PC-9 (cell line): ENCODE results near the gene BAIAP2. TPM values are rescaled to one million over a fixed set of nuclear protein-coding genes. Genes with fewer than 3 reads are reported as not detected.

Experiments
- BruUV-seq: library from RNA; stranded (reverse); fragments of 400-500 nt; replicated peaks from 2 replicates; lab custom pipeline; 2021; lab: Mats Ljungman, UMichigan
- CTCF ChIA-PET: fragments of 300-600 bp; sonication (Branson Sonifier 250); formaldehyde crosslinking; loops from one replicate; lab custom pipeline; 2022; ENCODE audit warnings: antibody characterized with exemption; lab: Charles Lee
- POLR2A ChIA-PET: fragments of 300-600 bp; sonication (Branson Sonifier 250); formaldehyde crosslinking; loops from one replicate; lab custom pipeline; 2022; ENCODE audit warnings: antibody characterized with exemption; ENCODE audit not compliant: unreplicated experiment; lab: Charles Lee
- DNase-seq, 2 experiments: peaks; one replicate each; pipeline versions ENCODE4 v3.0.0 to v3.0.0-alpha.2; 2015 to 2022; ENCODE audit warnings: mixed read lengths in 1 of 2
- H2AFZ ChIP-seq: fragments of 200-600 bp; sonication (generic); 2 replicates; pipeline ENCODE4 v1.8.1; 2017; ENCODE audit warnings: antibody characterized with exemption
- H3F3A ChIP-seq: fragments of 200-600 bp; sonication (generic); 2 replicates; pipeline ENCODE4 v1.8.1; 2017; ENCODE audit warnings: antibody characterized with exemption, mild to moderate bottlenecking, low read depth; ENCODE audit not compliant: insufficient read depth
- H3K27ac ChIP-seq: fragments of 200-600 bp; sonication (generic); 2 replicates; pipeline ENCODE4 v1.6.1; 2016; ENCODE audit warnings: mixed run types
- H3K27me3 ChIP-seq: fragments of 200-600 bp; sonication (generic); 2 replicates; pipeline ENCODE4 v1.6.1; 2016; ENCODE audit warnings: low read depth, mixed run types; ENCODE audit not compliant: insufficient read depth
- H3K36me3 ChIP-seq: fragments of 200-600 bp; sonication (generic); 2 replicates; pipeline ENCODE4 v1.6.1; 2016; ENCODE audit warnings: low read depth, mixed run types
- H3K4me1 ChIP-seq: fragments of 200-600 bp; sonication (generic); replicated peaks from 2 replicates; pipeline ENCODE4 v1.6.1; 2016; ENCODE audit warnings: mixed run types; ENCODE audit not compliant: insufficient read depth
- H3K4me2 ChIP-seq: fragments of 200-600 bp; sonication (generic); 2 replicates; pipeline ENCODE4 v1.6.1; 2017; ENCODE audit warnings: mixed run types
- H3K4me3 ChIP-seq: fragments of 200-600 bp; sonication (generic); 2 replicates; pipeline ENCODE4 v1.6.1; 2016; ENCODE audit warnings: mixed run types
- H3K79me2 ChIP-seq: fragments of 200-600 bp; sonication (generic); 2 replicates; pipeline ENCODE4 v1.6.1; 2017; ENCODE audit warnings: low read depth, mixed run types
- H3K9me2 ChIP-seq: fragments of 200-600 bp; sonication (generic); 2 replicates; pipeline ENCODE4 v1.8.1; 2017; ENCODE audit warnings: mild to moderate bottlenecking; ENCODE audit not compliant: insufficient read depth
- H3K9me3 ChIP-seq: fragments of 200-600 bp; sonication (generic); 2 replicates; pipeline ENCODE4 v1.8.1; 2016; ENCODE audit warnings: low read depth; ENCODE audit not compliant: insufficient read depth
- H4K20me1 ChIP-seq: fragments of 200-600 bp; sonication (generic); 2 replicates; pipeline ENCODE4 v1.8.1; 2017; ENCODE audit not compliant: insufficient read depth
- EZH2 ChIP-seq: fragments of 200-600 bp; sonication (generic); IDR thresholded peaks from 2 replicates; pipeline ENCODE4 v1.8.0; 2017; ENCODE audit warnings: antibody characterized with exemption, low read depth
- intact Hi-C: fragments of 100-400 bp; cut with micrococcal nuclease; formaldehyde crosslinking; loops from one replicate; pipeline ENCODE4 v1.10.0; 2022; ENCODE audit not compliant: unreplicated experiment
- total RNA-seq: library from RNA; stranded (reverse); gene quantifications from 2 replicates; pipeline ENCODE4 v1.2.3, GENCODE V29; 2021
- TF ChIP-seq, protein P1 (sequence below): fragments of 200-600 bp; sonication (generic); conservative IDR thresholded peaks from 2 replicates; pipeline ENCODE4 v1.6.1; 2017; ENCODE audit warnings: mixed run types, antibody characterized with exemption, mild to moderate bottlenecking, moderate library complexity

The BAIAP2 gene
- total RNA-seq, 1 experiment from 2014 or later, result 125 TPM

DNA sequence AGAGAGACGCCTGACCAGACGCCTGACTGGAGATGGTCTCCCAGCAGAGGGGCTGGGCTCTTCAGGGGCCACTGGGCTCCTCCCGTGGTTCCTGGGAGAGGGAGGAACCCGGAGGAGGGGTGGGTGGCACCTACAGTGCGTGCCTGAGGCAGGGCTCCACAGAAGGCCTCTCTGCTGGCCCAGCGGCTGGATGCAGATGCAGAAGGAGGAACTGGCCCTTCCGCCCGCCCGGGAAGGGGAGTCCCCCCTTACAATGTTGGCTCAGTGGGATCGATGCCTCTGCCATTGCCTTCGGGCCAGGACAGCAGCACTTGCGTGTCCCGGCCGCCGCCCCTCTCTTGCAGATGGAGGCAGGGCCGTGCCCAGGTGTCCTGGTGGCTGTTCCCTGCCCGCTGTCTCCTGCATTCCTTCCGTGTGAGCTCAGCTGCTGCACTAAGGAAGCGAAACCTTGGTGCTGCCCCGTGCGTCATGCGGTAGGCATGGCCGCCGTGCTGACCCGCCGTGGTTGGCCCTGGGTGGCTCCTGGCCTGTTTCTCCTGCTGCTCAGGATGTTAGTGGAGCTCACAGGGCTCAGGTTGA is 15.1 kb downstream of the BAIAP2 start:
- BruUV-seq, result no TSS peak
- peak; percentile 96 to 97 for DNase-seq
- intact Hi-C loops, result loop anchor here (1.0 kb wide), 3 partner anchors 13 to 47 kb away; no protein-coding TSS in a partner anchor
- Histone ChIP-seq H3K27me3 (no peaks in the 10 kb centered on the region), H3K79me2 (peaks cover 67% of the 10 kb centered on the region), H3K4me1 (peaks cover 56% of the 10 kb centered on the region), H3K9me2 (no peaks in the 10 kb centered on the region), H3F3A (peaks cover 21% of the 10 kb centered on the region), H3K36me3 (no peaks in the 10 kb centered on the region), H3K4me2 (peak overlapping the region; percentile 75), H4K20me1 (no peaks in the 10 kb centered on the region), H3K27ac (peak overlapping the region; percentile 87), H3K4me3 (peak overlapping the region; percentile 41; the same call in 1 of the 2 replicates), H3K9me3 (no peaks in the 10 kb centered on the region), H2AFZ (no peak overlapping the region)
- no peak for TF ChIP-seq EZH2
- TF ChIP-seq, protein P1, sequence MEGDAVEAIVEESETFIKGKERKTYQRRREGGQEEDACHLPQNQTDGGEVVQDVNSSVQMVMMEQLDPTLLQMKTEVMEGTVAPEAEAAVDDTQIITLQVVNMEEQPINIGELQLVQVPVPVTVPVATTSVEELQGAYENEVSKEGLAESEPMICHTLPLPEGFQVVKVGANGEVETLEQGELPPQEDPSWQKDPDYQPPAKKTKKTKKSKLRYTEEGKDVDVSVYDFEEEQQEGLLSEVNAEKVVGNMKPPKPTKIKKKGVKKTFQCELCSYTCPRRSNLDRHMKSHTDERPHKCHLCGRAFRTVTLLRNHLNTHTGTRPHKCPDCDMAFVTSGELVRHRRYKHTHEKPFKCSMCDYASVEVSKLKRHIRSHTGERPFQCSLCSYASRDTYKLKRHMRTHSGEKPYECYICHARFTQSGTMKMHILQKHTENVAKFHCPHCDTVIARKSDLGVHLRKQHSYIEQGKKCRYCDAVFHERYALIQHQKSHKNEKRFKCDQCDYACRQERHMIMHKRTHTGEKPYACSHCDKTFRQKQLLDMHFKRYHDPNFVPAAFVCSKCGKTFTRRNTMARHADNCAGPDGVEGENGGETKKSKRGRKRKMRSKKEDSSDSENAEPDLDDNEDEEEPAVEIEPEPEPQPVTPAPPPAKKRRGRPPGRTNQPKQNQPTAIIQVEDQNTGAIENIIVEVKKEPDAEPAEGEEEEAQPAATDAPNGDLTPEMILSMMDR, result no peak
- CTCF ChIA-PET, result no interaction called here
- POLR2A ChIA-PET, result interaction anchor here (0.5 to 2.0 kb wide), 10 partner anchors 13 to 1228 kb away, joined by 3 to 30 read pairs (median 4); no protein-coding TSS in a partner anchor

DNA sequence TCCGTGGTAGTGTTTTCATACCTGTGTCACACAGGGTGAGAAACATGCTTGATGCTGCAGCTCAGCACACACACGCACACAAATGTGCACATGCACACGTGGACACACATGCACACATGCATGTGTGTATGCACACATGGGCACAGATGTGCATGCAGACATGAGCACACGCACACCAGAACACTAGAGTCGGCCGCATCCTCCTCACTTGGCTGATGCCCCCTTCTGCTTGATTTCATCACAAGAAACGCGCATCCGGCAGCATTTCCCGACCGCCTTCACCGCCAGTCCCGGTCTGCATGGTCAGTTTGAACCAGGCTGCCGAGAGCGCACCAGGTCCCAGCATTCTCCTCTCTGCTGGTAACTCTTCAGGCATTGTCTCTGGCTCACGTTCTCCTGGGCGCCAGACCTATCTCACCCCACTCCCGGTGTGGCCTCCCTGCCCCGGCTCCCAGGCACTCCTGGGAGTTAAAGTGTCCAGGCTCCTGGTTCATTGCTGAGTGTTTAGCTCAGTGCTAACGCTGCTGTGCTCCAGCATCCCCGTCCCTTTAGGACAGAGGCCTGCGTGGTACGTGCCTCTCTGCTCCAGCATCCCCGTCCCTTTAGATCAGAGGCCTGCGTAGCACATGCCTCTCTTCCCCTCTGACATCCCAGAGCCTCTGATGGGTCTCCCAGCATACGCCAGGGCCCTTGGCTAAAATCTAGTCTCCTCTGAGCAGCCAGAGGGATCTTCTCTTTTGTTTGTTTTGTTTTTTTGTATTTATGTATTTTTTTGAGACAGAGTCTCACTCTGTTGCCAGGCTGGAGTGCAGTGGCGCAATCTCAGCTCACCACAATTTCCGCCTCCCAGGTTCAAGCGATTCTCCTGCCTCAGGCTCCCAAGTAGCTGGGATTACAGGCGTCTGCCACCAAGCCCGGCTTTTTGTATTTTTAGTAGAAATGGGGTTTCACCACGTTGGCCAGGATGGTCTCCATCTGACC is 16.0 kb downstream of the BAIAP2 start:
- Histone ChIP-seq H3F3A (peaks cover 21% of the 10 kb centered on the region), H3K4me3 (no peak overlapping the region), H3K27ac (peak overlapping the region; percentile 87), H3K4me1 (peaks cover 47% of the 10 kb centered on the region), H3K79me2 (peaks cover 58% of the 10 kb centered on the region), H4K20me1 (no peaks in the 10 kb centered on the region), H3K9me3 (no peaks in the 10 kb centered on the region), H3K27me3 (no peaks in the 10 kb centered on the region), H3K36me3 (no peaks in the 10 kb centered on the region), H3K4me2 (peak overlapping the region; percentile 68), H3K9me2 (no peaks in the 10 kb centered on the region), H2AFZ (no peak overlapping the region)
- intact Hi-C loops, result loop anchor here (1.0 kb wide), 3 partner anchors 14 to 46 kb away; no protein-coding TSS in a partner anchor
- POLR2A ChIA-PET, result interaction anchor here (0.5 to 2.0 kb wide), 7 partner anchors 13 to 662 kb away, joined by 3 to 26 read pairs (median 4); partner anchors contain the start of gene CHMP6
- DNase-seq, result peak; percentile 49 to 56
- TF ChIP-seq, protein P1, result no peak
- no peak for TF ChIP-seq EZH2
- no TSS peak for BruUV-seq
- CTCF ChIA-PET, result no interaction called here
